Mucosa of stomach (tissue), 1 donor: ENCODE measurements around the gene PPM1B.
"Not testable (repeated sequence)": the region's sequence is repeated elsewhere in the genome, so short reads cannot be mapped to it uniquely, and the experiment has no call there.

Experiments used
- H3K27me3 ChIP-seq: one replicate; pipeline ENCODE4 v1.7.0; 2013; ENCODE audit warnings: mild to moderate bottlenecking, low read length; ENCODE audit not compliant: control insufficient read depth, insufficient read depth
- H3K36me3 ChIP-seq: one replicate; pipeline ENCODE4 v1.7.0; 2013; ENCODE audit warnings: low read length; ENCODE audit not compliant: control insufficient read depth, insufficient read depth
- H3K4me1 ChIP-seq: one replicate; pipeline ENCODE4 v1.7.0; 2013; ENCODE audit warnings: mild to moderate bottlenecking, low read length; ENCODE audit not compliant: control insufficient read depth, insufficient read depth
- H3K4me3 ChIP-seq: one replicate; pipeline ENCODE4 v1.7.0; 2013; ENCODE audit warnings: low read length
- H3K9ac ChIP-seq: one replicate; pipeline ENCODE4 v1.7.0; 2013; ENCODE audit warnings: mild to moderate bottlenecking, low read length, moderate library complexity
- H3K9me3 ChIP-seq: one replicate; pipeline ENCODE4 v1.7.0; 2013; ENCODE audit warnings: mild to moderate bottlenecking, low read length, moderate library complexity; ENCODE audit not compliant: control insufficient read depth
- donor health status: Pancreatic carcinoma.

PPM1B gene

DNA sequence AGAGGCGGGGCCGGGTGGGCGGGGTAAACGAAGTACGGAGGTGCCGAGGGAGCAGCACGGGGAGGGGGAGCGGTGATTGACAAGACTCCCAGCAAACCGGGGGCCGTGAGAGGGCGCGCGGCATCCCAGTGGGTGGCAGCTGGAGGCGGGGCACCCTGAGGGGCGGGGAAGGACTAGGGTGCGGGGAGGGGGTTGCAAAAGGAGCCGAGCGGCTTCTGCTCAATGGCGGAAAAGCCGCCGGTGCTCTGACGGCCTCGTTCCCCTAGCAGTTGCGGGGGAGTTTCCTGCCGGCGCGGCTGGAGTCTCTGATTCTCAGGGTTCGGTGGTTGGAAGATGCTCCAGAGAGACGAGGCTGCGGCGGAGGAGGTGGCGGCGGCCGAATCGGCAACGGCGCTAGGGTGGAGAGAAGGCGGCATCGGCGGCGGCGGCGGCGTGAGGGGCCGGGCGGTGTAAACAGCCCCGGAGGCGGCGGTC, at the start of gene PPM1B:
Gene PPM1B, plus strand, starts transcription at position 195 of the 474 bp plus-strand sequence. CDS start 32,325 bp downstream, outside the sequence.
- peaks cover 8% of the 10 kb centered on the region for H3K4me1 ChIP-seq
- peak within 1 kb of the TSS; percentile 93 for H3K4me3 ChIP-seq
- peak within 1 kb of the TSS; percentile 97 for H3K9ac ChIP-seq
- H3K9me3 ChIP-seq: no peaks in the 10 kb centered on the region
- no peaks in the 10 kb centered on the region for H3K36me3 ChIP-seq
- H3K27me3 ChIP-seq: no peaks in the 10 kb centered on the region

DNA sequence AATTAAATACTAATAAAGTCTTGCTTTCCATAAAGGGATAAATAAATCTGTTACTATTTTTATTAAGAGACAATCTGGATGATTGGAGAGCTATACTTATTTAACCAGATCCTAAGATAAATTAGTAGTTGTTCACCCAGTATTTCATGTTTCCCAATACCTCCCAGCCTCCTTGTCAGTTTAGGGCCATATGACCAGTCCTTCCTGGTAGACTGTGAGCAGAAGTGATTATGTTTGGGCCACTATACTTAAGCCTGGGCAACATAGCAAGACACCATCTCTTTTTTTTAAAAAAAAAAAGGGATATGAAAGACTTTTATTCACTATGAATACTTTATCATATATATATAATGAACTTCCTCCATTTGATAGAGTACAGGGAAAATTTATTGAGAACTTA, 48.8 kb upstream of the PPM1B start:
- no peaks in the 10 kb centered on the region for H3K4me1 ChIP-seq
- H3K9ac ChIP-seq: no peak overlapping the region
- no peaks in the 10 kb centered on the region for H3K36me3 ChIP-seq
- no peak overlapping the region for H3K4me3 ChIP-seq
- H3K9me3 ChIP-seq: no peaks in the 10 kb centered on the region
- no peaks in the 10 kb centered on the region for H3K27me3 ChIP-seq

DNA sequence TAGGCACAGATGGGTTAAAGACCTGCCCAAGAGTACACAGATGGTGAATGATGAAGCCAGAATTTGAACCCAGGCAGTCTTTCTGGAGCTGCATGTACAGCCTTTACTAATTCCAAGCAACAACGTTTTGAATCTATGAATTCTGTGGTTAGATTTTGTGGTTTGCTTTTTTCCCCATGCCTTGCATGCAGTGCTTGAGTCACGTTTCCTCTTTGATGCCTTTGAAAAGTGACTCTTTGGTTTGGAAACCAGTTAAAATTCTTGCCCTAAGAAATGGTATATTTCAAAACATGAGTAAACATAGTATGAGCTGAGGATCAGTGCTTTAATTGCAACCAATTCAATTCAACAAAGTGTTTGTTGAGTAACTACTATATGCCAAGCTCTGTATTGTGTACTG, 48.2 kb upstream of the PPM1B start:
- Histone ChIP-seq H3K9me3 (no peaks in the 10 kb centered on the region), H3K9ac (no peak overlapping the region), H3K4me3 (no peak overlapping the region), H3K4me1 (no peaks in the 10 kb centered on the region), H3K27me3 (no peaks in the 10 kb centered on the region), H3K36me3 (no peaks in the 10 kb centered on the region)

DNA sequence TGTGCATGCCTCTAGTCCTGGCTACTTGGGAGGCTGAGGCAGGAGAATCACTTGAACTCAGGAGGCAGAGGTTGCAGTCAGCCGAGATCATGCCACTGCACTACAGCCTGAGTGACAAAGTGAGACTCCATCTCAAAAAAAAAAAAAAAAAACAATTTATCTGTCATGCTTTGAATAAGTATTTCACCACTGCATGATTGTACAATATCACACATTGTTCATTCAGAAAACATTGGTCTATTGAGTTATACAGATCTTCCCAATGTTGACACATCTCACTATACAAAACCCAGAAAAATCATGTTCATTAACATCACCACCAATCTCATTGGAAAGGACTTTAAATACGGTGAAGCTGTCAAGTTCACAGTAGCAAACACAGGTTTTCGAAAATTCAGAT, 46.8 kb upstream of the PPM1B start:
- Histone ChIP-seq H3K4me1 (no peaks in the 10 kb centered on the region), H3K4me3 (no peak overlapping the region), H3K9me3 (no peaks in the 10 kb centered on the region), H3K27me3 (no peaks in the 10 kb centered on the region), H3K36me3 (no peaks in the 10 kb centered on the region), H3K9ac (no peak overlapping the region)

DNA sequence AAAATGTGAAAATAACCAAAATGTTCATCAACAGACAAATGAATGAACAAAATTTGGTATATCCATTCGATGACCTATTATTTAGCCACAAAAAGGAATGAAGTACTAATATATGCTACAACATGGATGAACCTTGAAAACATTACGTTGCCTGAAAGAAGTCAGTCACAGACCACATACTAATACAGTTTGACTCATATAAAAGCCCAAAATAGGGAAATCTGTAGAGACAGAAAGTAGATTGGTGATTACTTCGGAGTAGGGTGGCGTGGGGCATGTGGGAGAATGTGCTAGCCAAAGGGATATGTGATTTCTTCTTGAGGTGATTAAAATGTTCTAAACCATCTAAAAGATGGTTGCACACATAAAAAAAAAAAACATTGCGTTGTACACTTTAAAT, 44.2 kb upstream of the PPM1B start:
- Histone ChIP-seq H3K9me3 (no peaks in the 10 kb centered on the region), H3K36me3 (no peaks in the 10 kb centered on the region)

DNA sequence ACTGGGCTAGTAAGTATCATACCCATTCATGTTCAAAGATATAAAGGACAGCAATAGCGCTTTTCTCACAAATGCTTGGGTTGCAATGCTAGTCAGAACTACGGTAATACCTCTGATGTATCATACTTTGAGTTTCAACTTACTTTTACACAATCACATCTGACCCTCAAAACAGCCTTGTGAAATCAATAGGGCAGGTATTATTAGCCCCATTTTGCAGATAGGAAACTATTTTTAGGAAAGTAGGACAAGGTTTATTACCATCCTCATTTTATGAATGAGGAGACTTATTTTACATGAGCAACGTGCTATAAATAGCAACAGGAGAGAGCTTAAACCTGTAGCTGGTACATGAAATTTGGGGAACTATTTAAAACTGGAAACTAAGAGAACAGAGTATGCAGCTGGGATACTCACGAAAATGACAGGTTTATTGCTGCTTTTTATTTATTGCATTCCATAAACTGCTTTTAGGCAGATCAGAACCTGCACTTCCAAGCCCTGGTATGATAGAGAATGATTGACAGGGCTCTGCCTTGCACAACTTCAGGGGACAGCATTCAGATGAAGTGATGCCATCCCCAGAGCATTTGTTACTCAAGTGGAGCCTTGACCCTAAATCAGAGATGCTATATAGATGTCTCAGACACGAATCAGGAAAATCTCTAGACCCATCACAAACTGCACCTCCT, 42.4 kb upstream of the PPM1B start:
- H3K36me3 ChIP-seq: no peaks in the 10 kb centered on the region
- H3K4me1 ChIP-seq: no peaks in the 10 kb centered on the region
- no peak overlapping the region for H3K4me3 ChIP-seq
- no peaks in the 10 kb centered on the region for H3K9me3 ChIP-seq
- H3K9ac ChIP-seq: no peak overlapping the region
- H3K27me3 ChIP-seq: no peaks in the 10 kb centered on the region

More for the DNA sequence above, 44.2 kb upstream of the PPM1B start:
- Histone ChIP-seq H3K4me3 (no peak overlapping the region), H3K27me3 (no peaks in the 10 kb centered on the region), H3K9ac (no peak overlapping the region), H3K4me1 (no peaks in the 10 kb centered on the region)

DNA sequence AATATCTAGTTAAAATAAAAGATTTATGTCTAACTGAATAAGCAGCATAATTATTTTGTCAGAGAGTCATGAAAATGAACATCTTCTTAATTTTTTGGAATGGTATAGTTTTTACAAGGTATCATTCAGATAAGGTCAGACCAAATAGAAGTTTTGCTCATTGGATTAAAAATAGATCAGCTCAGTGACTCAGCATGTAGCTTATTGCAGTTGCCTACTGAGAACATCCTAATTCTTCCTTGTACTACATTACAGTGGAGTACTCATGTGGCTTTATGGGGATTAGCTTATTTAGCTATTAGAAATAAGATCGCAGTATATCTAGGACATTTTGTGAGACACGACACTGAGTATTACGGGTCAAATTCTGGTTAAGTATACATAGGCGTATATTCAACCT, 38.2 kb upstream of the PPM1B start:
- Histone ChIP-seq H3K9ac (no peak overlapping the region), H3K27me3 (no peaks in the 10 kb centered on the region), H3K9me3 (no peaks in the 10 kb centered on the region), H3K4me1 (no peaks in the 10 kb centered on the region), H3K4me3 (no peak overlapping the region), H3K36me3 (no peaks in the 10 kb centered on the region)

DNA sequence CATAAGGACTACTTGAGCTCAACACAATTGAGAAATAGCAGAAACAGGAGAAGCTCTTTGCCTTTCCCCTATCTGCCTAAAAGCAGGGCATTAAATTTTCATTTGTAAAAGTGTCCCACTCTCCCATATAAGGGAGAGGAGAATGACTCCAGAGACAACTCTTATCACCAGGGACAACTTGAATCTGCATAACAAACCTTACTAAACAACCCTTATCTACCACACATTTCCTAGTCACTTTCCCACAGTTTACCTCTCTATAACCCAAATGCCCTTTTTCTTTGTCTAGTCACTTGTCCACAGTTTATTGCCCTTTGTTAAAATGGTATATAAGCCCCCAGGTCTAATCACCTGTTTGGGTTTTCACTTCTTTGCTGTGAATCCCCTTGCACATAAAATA, 37.5 kb upstream of the PPM1B start:
- Histone ChIP-seq H3K9me3 (no peaks in the 10 kb centered on the region), H3K36me3 (no peaks in the 10 kb centered on the region), H3K9ac (no peak overlapping the region), H3K4me1 (no peaks in the 10 kb centered on the region), H3K4me3 (no peak overlapping the region), H3K27me3 (no peaks in the 10 kb centered on the region)

DNA sequence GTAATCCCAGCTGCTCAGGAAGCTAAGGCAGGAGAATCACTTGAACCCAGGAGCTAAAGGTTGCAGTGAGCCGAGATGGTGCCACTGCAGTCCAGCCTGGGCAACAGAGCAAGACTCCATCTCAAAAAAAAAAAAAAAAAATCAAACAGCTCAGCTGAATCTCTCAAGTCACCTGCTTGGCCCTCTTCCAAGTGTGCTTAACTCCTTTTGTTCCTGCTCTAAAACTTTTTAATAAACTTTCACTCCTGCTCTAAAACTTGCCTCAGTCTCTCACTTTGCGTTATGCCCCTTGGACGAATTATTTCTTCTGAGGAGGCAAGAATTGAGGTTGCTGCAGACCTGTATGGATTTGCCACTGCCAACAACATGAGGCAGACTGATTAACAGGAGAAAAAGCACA, 35.1 kb upstream of the PPM1B start:
- not testable (repeated sequence) for H3K9ac ChIP-seq, H3K9me3 ChIP-seq, H3K4me1 ChIP-seq, H3K27me3 ChIP-seq, H3K36me3 ChIP-seq, H3K4me3 ChIP-seq

DNA sequence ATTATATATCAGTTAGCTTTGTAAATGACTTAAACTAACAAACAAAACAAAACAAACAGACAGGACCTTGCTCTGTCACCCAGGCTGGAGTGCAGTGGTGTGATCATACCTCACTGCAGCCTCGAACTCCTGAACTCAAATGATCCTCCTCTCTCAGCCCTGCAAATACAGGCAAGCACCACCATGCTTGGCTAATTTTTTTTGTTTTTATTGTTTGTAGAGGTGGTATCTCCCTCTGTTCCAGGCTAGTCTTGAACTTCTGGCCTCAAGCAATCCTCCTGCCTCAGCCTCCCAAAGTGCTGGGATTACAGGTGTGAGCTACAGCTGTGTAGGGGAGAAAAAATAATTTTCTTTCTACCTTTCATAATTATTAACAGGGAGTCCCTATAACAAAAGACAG, 33.8 kb upstream of the PPM1B start:
- H3K9me3 ChIP-seq: no peaks in the 10 kb centered on the region
- no peak overlapping the region for H3K4me3 ChIP-seq
- no peaks in the 10 kb centered on the region for H3K4me1 ChIP-seq
- H3K27me3 ChIP-seq: no peaks in the 10 kb centered on the region
- no peaks in the 10 kb centered on the region for H3K36me3 ChIP-seq
- no peak overlapping the region for H3K9ac ChIP-seq

DNA sequence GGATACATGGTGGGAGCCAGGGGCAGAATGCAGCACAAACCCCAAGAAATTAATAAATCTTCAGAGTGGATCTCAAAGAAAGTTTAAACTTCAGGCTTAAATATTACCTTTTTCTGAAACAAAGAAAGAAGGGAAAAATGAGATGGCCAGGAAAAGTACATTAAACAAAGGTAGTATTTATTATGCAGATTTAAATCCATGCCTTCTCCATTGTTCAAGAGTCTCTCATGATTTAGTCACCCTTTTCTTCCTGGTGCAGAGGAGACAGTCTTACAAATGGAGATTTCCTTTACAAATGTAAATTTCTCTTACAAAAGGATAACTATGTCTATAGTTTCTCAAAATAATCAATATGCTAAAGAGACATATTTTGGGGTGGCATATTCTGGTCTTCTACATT, 33.4 kb upstream of the PPM1B start:
- H3K9me3 ChIP-seq: no peaks in the 10 kb centered on the region
- no peaks in the 10 kb centered on the region for H3K27me3 ChIP-seq
- H3K4me1 ChIP-seq: no peaks in the 10 kb centered on the region
- no peaks in the 10 kb centered on the region for H3K36me3 ChIP-seq
- no peak overlapping the region for H3K9ac ChIP-seq
- H3K4me3 ChIP-seq: no peak overlapping the region

DNA sequence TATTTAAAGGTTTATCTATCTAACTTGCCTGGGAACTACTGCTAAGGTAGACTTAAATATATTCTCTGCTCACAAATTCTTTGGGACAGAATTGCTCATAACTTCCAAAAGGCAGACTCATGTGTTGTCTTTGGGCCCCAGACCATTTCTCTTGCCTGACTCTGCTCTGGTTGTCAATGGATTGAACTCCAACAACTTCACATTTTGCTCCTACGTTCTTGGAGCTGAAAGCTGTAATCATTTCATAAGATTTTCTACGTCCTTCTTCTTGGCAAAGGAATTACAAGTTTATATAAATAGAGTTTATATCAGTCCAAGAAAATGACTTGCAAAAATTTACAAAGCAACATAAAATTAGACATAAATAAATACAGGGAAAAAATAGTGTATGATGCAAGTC, 32.9 kb upstream of the PPM1B start:
- H3K36me3 ChIP-seq: no peaks in the 10 kb centered on the region
- no peaks in the 10 kb centered on the region for H3K9me3 ChIP-seq
- no peak overlapping the region for H3K4me3 ChIP-seq
- no peaks in the 10 kb centered on the region for H3K4me1 ChIP-seq
- no peak overlapping the region for H3K9ac ChIP-seq
- no peaks in the 10 kb centered on the region for H3K27me3 ChIP-seq

DNA sequence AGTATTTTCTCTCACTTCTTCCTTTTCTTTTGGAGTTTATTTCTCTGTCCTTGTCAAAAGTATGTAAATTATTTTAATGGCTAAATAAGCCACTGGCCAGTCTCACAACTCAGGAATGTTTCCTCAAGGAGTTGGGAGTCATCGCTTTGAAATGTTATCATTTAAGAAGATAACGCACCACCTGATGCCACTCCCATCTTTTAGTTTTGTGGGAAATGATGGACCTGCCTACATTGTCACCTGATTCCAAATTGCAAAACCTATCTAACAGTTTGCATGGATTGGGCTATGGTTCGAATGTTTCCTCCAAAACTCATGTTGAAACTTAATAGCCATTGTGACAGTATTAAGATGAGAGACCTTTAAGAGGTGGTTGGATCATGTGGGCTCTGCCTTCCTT, 32.4 kb upstream of the PPM1B start:
- Histone ChIP-seq H3K9me3 (no peaks in the 10 kb centered on the region), H3K27me3 (no peaks in the 10 kb centered on the region), H3K9ac (no peak overlapping the region), H3K4me1 (no peaks in the 10 kb centered on the region), H3K36me3 (no peaks in the 10 kb centered on the region), H3K4me3 (no peak overlapping the region)
